Lower leg skin (tissue), 4 donors: ENCODE measurements around the gene FGF3. TPM values are rescaled to one million over a fixed set of nuclear protein-coding genes. Genes with fewer than 3 reads are reported as not detected.

Experiments
- DNase-seq, 2 donors: peaks; one replicate each; pipeline ENCODE4 v3.0.0-alpha.2; 2019; ENCODE audit warnings: low spot score in 2 of 2
- H3K4me3 ChIP-seq: fragments of 200-600 bp; sonication (generic); 2 replicates; pipeline ENCODE4 v1.5.1; 2017; ENCODE audit warnings: mild to moderate bottlenecking, low read depth; ENCODE audit not compliant: poor library complexity, severe bottlenecking
- POLR2A ChIP-seq, 2 donors: fragments of 450-650 bp; IDR thresholded peaks; one replicate each; pipeline ENCODE4 v1.6.1; 2016 to 2017; ENCODE audit warnings: antibody characterized with exemption in 2 of 2, mild to moderate bottlenecking in 1 of 2, moderate library complexity in 1 of 2
- WGBS, 2 donors: methylation state at CpG; one replicate each; pipeline ENCODE4 v1.1.5; 2018; 5-methylcytosine and 5-hydroxymethylcytosine counted together
- intact Hi-C: fragments of 100-400 bp; cut with DNase I; formaldehyde crosslinking; loops from one replicate; pipeline ENCODE4 v1.15.0; 2023; ENCODE audit warnings: low total_unique reads
- total RNA-seq, 4 donors: library from RNA; depleted of rRNA; stranded (reverse); fragments of >200 nt; gene quantifications; one replicate each; pipeline ENCODE4 v1.1.0, GENCODE V29; 2016
- TF ChIP-seq, protein P1 (sequence below), 3 donors: fragments of 450-650 bp; IDR thresholded peaks; one replicate each; pipeline ENCODE4 v1.5.1; 2016; ENCODE audit warnings: antibody characterized with exemption in 3 of 3, mild to moderate bottlenecking in 3 of 3, moderate library complexity in 2 of 3

FGF3 gene
- total RNA-seq, 4 donors from 2014 or later: not detected

DNA sequence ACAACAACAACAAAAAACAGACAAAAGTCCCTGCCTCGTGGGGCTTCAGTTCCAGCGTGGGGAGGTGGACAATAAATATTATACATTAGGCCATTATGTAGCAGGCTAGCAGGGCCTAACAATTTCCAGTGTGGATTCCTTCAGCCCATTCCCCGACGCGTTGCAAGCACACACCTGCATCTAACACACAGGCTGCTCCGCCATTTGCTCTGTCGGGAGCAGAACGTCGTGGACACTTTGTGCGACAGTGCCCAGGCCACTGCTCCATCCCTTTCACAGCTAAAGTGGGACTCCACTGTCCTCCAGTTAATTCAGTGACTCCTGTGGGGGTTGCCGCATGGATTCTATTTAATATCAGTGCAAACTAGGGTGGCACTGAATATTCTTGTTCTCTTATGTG, 10.9 kb upstream of the FGF3 start:
- 86 to 89% methylated on average over 11 of the region's 11 CpGs for WGBS, 2 donors

DNA sequence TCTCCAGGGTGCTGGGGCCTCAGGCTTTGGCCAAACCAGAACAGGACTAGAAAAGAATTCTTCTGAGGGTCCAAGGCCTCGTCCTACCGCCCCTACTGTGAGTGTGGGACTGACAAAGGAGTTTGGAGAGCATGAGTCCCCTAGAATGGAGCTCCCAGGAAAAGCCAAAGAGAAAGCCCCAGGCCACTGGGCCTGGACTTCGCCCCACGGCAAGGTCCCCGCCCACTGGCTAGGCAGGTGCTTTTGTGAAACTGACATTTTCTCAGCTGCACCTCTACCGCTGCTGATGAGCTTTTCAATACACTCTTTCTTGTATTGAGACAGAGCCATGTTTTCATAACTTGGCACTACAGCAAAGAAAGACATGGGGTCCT, 9.7 kb upstream of the FGF3 start:
- whole genome bisulfite sequencing, 2 donors: 83 to 90% methylated on average over 6 of the region's 6 CpGs
- intact Hi-C loops: no loop called here
- TF ChIP-seq, protein P1, sequence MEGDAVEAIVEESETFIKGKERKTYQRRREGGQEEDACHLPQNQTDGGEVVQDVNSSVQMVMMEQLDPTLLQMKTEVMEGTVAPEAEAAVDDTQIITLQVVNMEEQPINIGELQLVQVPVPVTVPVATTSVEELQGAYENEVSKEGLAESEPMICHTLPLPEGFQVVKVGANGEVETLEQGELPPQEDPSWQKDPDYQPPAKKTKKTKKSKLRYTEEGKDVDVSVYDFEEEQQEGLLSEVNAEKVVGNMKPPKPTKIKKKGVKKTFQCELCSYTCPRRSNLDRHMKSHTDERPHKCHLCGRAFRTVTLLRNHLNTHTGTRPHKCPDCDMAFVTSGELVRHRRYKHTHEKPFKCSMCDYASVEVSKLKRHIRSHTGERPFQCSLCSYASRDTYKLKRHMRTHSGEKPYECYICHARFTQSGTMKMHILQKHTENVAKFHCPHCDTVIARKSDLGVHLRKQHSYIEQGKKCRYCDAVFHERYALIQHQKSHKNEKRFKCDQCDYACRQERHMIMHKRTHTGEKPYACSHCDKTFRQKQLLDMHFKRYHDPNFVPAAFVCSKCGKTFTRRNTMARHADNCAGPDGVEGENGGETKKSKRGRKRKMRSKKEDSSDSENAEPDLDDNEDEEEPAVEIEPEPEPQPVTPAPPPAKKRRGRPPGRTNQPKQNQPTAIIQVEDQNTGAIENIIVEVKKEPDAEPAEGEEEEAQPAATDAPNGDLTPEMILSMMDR (IDR thresholded peaks at IDR 0.05): no peak
- TF ChIP-seq POLR2A (IDR thresholded peaks at IDR 0.05): no peak
- no peak overlapping the region for H3K4me3 ChIP-seq
- DNase-seq: no peak

More for the DNA sequence above, 10.9 kb upstream of the FGF3 start:
- TF ChIP-seq, protein P1 (IDR thresholded peaks at IDR 0.05): no peak
- no peak for TF ChIP-seq POLR2A (IDR thresholded peaks at IDR 0.05)
- no peak for DNase-seq
- intact Hi-C loops: no loop called here
- H3K4me3 ChIP-seq: no peak overlapping the region

GRCh38 chr11:69828276-69828970, 9.2 kb upstream of the FGF3 start:
- intact Hi-C loops: no loop called here
- DNase-seq: no peak
- H3K4me3 ChIP-seq: no peak overlapping the region
- TF ChIP-seq POLR2A (IDR thresholded peaks at IDR 0.05): no peak
- TF ChIP-seq, protein P1 (IDR thresholded peaks at IDR 0.05): no peak
- 73 to 85% methylated on average over 10 to 12 of the region's 12 CpGs for WGBS, 2 donors

DNA sequence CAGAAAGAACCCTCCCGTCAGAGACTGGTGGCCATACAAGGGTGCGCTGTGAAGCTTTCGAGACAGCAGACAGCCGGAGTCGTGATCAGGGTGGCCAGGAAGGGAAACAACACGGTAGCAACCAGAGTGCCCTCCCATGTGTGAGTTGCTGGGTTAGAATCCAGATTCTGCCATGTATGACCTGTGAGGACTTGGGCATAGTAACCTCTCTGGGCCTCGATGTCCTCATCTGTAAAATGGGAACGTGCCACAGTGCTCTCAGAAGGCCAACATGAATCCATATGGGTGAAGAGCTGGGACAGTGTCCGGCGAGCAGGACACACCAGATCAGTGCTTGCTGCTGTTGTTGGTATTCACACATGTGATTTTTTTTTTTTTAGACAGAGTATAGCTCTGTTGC, 7.6 kb upstream of the FGF3 start:
- WGBS, 2 donors: 92 to 96% methylated on average over 10 of the region's 10 CpGs
- intact Hi-C loops: no loop called here
- TF ChIP-seq, protein P1 (IDR thresholded peaks at IDR 0.05): no peak
- TF ChIP-seq POLR2A (IDR thresholded peaks at IDR 0.05): no peak
- no peak overlapping the region for H3K4me3 ChIP-seq
- DNase-seq: no peak

- 57 to 62% methylated on average over 7 to 8 of the region's 8 CpGs for WGBS, 2 donors
- no peak for DNase-seq
- no peak overlapping the region for H3K4me3 ChIP-seq
- no peak for TF ChIP-seq POLR2A (IDR thresholded peaks at IDR 0.05)
- TF ChIP-seq, protein P1 (IDR thresholded peaks at IDR 0.05): no peak
- intact Hi-C loops: no loop called here
Observed at GRCh38 chr11:69825941-69826340, 6.7 kb upstream of the FGF3 start.
